GM12891 (cell line): ENCODE measurements around the gene SPON1.

Experiments
- DNase-seq: peaks from one replicate; pipeline ENCODE4 v3.0.0; 2011; ENCODE audit warnings: low spot score; ENCODE audit not compliant: insufficient read length
- FAIRE-seq: peaks from 2 replicates; lab custom pipeline; 2011; peaks lifted over from hg19 to GRCh38; lab: Jason Lieb, UNC
- PAX5 ChIP-seq: IDR thresholded peaks from 2 replicates; pipeline ENCODE4 v1.6.1; 2011; ENCODE audit warnings: low read length, moderate library complexity, mild to moderate bottlenecking; ENCODE audit not compliant: insufficient read depth, severe bottlenecking
- POLR2A ChIP-seq: IDR thresholded peaks from 2 replicates; pipeline ENCODE4 v1.6.1; 2011; ENCODE audit warnings: low read depth, low read length, control low read depth
- POLR2AphosphoS5 ChIP-seq: IDR thresholded peaks from 2 replicates; pipeline ENCODE4 v1.6.1; 2011; ENCODE audit warnings: low read depth, low read length, control low read depth
- POU2F2 ChIP-seq: IDR thresholded peaks from 2 replicates; pipeline ENCODE4 v1.6.1; 2011; ENCODE audit warnings: low read depth, mild to moderate bottlenecking, control low read depth, low read length, moderate library complexity
- SPI1 ChIP-seq: IDR thresholded peaks from 2 replicates; pipeline ENCODE4 v1.6.1; 2011; ENCODE audit warnings: low read depth, low read length, control low read depth
- TAF1 ChIP-seq: IDR thresholded peaks from 2 replicates; pipeline ENCODE4 v1.6.1; 2011; ENCODE audit warnings: low read depth, low read length, control low read depth

The SPON1 gene

DNA sequence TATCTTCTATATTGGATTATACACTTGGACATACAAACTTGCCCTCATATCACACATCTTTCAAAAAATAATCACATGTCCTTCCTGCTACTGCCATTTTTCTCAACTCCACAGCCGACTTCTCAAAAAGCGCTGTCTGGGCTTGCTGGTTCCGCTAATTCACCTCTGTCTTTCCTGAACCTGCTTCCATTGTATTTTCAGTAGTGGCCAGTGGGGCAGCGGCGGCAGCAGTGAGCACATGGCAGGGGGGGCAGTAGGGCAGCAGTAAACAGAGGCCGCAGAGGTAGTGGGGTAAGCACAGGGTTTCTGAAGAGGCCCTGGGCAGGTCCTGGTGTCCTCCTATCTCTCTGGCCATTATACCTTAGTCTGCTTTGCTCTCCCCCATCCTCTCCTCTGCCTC, 270.1 kb downstream of the SPON1 start:
- no peak for TF ChIP-seq PAX5
- no peak for TF ChIP-seq SPI1
- TF ChIP-seq POLR2A: no peak
- no peak for TF ChIP-seq POU2F2
- no peak for TF ChIP-seq POLR2AphosphoS5
- no peak for TF ChIP-seq TAF1
- no peak for DNase-seq
- no peak for FAIRE-seq

DNA sequence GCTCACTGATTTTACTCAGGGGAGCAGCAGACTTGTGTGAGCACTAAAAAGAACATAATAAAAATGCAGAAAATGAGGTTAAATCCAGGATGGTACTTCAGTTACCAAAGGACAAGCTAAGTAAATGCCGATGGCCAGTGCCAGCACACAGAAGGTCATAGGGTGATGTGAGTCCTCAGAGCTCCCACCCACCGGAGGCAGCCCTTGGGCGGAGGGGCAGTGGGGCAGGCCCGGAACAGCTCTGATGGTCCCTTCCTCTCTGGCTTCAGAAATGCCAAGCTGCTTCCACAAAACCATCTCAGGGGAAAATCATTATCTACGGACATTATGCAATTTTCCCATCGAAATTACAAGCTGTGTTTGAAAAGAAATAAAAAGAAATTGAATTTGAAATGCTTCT, 271.9 kb downstream of the SPON1 start:
- no peak for TF ChIP-seq POU2F2
- TF ChIP-seq POLR2A: no peak
- DNase-seq: no peak
- no peak for FAIRE-seq

- FAIRE-seq (no peak), DNase-seq (no peak)
- no peak for TF ChIP-seq POLR2AphosphoS5
Measured at GRCh38 chr11:14235701-14236100, 273.2 kb downstream of the SPON1 start.

- DNase-seq (peak; percentile 64), FAIRE-seq (peak; percentile 89)
- TF ChIP-seq SPI1 (peak; percentile 94), TAF1 (no peak)
Measured at GRCh38 chr11:14237444-14237961, 275.0 kb downstream of the SPON1 start.

DNA sequence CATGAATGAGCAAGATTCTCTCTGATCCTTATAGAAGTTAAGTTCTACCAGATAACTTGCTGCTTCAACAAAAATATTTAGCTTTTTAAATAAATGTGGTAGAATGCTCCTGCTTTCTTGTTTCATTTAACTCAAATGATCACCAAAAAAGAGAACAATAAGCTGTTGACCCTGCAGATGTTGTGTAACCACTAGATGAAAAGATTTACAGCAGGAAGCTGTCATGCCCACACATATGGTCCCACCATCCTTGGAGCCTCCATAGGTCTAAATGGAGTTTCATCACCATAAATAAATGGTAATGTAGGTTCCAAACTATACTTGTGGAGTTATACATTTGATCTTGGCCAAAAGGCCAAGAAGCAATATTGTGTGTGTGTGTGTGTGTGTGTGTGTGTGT, 277.7 kb downstream of the SPON1 start:
- TF ChIP-seq TAF1: no peak
- no peak for TF ChIP-seq PAX5
- no peak for TF ChIP-seq SPI1
- TF ChIP-seq POLR2A: no peak
- no peak for TF ChIP-seq POU2F2
- no peak for TF ChIP-seq POLR2AphosphoS5
- no peak for FAIRE-seq
- DNase-seq: no peak

GRCh38 chr11:14240951-14241350, 278.4 kb downstream of the SPON1 start:
- DNase-seq: no peak
- TF ChIP-seq POLR2A (no peak), PAX5 (no peak), TAF1 (no peak), SPI1 (no peak), POU2F2 (no peak), POLR2AphosphoS5 (no peak)
- no peak for FAIRE-seq

GRCh38 chr11:14242187-14242586, 279.7 kb downstream of the SPON1 start:
- TF ChIP-seq TAF1: no peak
- TF ChIP-seq POU2F2: no peak
- TF ChIP-seq SPI1: no peak
- no peak for TF ChIP-seq POLR2A
- no peak for TF ChIP-seq PAX5
- TF ChIP-seq POLR2AphosphoS5: no peak
- no peak for FAIRE-seq
- DNase-seq: no peak

- DNase-seq (no peak), FAIRE-seq (no peak)
- TF ChIP-seq TAF1: no peak
- TF ChIP-seq POU2F2: no peak
- no peak for TF ChIP-seq PAX5
- TF ChIP-seq SPI1: no peak
- TF ChIP-seq POLR2AphosphoS5: no peak
- TF ChIP-seq POLR2A: no peak
Measured at GRCh38 chr11:14242733-14243132, 280.2 kb downstream of the SPON1 start.

GRCh38 chr11:14244926-14245325, 282.4 kb downstream of the SPON1 start:
- TF ChIP-seq TAF1: no peak
- no peak for TF ChIP-seq POLR2A
- no peak for TF ChIP-seq PAX5
- no peak for TF ChIP-seq POU2F2
- TF ChIP-seq SPI1: no peak
- TF ChIP-seq POLR2AphosphoS5: no peak
- FAIRE-seq (no peak), DNase-seq (no peak)

DNA sequence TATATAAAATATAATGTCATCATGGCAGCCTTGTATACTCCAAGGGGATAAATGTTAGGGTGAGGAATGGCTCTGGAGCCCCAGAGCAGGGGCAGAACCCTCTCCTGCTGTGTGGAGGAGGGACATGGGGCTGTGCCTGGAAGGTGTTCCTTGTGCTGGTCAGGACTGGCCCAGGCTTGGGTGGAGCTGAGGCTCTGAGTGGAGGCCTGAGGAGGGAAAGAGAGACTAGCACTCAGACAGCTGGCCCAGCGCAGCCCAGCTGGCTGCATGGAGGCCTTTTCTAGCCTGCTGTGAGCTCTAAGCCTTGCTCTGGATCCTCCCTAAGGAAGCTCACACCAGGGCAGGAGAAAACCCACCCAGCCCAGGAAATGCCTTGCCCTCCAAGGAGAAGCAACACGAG, 282.9 kb downstream of the SPON1 start:
- TF ChIP-seq TAF1 (no peak), POLR2A (no peak), PAX5 (no peak), POLR2AphosphoS5 (no peak), SPI1 (no peak), POU2F2 (no peak)
- DNase-seq (no peak), FAIRE-seq (no peak)

DNA sequence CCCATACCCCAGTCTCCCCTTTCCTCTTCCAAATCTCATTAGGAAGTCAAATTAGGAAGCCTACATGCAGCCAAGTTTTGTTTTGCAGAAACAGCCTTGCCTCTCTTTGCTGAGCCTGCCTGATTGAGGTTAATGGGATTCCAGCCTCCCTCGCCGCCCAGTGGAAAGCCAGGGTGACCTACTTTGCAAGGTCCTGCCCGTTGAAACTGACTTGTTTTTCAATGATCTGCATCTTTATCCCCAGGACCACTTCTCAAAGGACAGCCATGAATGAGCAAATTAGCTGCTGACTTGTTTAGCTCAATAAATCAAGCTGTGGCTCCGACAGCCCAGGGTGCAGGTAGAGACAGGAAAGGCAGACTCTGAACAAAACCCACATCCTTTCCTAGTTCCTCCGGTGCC, 286.1 kb downstream of the SPON1 start:
- no peak for FAIRE-seq
- DNase-seq: no peak
- TF ChIP-seq PAX5 (no peak), POLR2AphosphoS5 (no peak), POLR2A (no peak), SPI1 (no peak), POU2F2 (no peak), TAF1 (no peak)
